Measurements from ENCODE around the gene RIT2. TPM values are rescaled to one million over a fixed set of nuclear protein-coding genes. Genes with fewer than 3 reads are reported as not detected.

Gene RIT2
- total RNA-seq (2022), result not detected in 2 replicates
- not detected for Bru-seq, nascent RNA
- percentile 0 among the genes with signal in this experiment for BruChase-seq, experiment 1, labeled RNA remaining after a 6-hour chase
- not detected for BruChase-seq, experiment 2, labeled RNA remaining after a 2-hour chase
- long read RNA-seq, result 0 reads

DNA sequence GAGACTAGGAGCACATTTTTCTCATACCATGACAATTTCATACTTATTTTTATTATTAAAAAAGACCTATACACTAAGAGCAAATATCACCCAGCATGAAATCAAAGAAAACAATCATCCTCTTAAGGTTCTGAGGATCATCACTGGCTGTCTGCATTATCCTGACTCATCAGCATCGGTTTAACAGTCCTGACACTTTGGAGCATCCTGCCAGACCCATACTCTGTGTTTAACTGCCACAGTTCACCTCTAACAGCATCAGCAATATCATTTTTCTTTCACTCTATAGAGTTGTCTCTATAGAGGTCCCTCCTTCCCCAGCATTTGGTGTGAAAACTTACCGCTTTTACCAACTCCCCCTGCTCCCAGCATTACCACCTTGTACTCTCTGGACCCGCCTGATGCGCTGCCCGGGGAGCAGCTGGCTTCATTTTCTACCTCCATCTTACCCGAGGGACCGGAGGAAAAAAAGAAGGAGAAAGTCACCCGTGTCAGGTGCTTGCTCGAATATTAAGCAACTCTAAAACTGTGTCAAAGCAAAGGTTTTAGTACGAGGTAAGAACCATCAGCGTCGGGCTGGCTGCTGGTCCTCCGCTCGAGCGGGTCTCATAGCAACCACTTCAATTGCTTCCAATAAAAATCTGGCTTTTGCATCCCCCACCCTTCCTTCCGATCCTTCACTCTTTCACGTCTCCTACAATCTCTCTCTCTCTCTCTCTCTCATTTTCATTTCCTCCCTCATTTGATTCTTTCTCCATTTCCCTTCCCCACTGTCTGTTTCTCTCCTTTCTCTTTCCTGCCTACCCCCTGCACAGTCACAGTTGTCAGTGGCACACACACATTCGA lies at the start of gene RIT2:
TSS of gene RIT2 (minus strand) at position 610 of the 846 bp plus-strand sequence.
- intact Hi-C loops (cut with micrococcal nuclease; ENCODE audit: unreplicated experiment), result no loop called here
- TF ChIP-seq, protein P1, sequence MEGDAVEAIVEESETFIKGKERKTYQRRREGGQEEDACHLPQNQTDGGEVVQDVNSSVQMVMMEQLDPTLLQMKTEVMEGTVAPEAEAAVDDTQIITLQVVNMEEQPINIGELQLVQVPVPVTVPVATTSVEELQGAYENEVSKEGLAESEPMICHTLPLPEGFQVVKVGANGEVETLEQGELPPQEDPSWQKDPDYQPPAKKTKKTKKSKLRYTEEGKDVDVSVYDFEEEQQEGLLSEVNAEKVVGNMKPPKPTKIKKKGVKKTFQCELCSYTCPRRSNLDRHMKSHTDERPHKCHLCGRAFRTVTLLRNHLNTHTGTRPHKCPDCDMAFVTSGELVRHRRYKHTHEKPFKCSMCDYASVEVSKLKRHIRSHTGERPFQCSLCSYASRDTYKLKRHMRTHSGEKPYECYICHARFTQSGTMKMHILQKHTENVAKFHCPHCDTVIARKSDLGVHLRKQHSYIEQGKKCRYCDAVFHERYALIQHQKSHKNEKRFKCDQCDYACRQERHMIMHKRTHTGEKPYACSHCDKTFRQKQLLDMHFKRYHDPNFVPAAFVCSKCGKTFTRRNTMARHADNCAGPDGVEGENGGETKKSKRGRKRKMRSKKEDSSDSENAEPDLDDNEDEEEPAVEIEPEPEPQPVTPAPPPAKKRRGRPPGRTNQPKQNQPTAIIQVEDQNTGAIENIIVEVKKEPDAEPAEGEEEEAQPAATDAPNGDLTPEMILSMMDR (IDR thresholded peaks at IDR 0.05; ENCODE audit: unreplicated experiment), result no peak
- Mint-ChIP-seq H3K36me3 (ENCODE audit: insufficient read depth, unreplicated experiment) (no peaks in the 10 kb centered on the region), H3K27ac (ENCODE audit: unreplicated experiment) (no peak within 1 kb of the TSS), H3K4me3 (ENCODE audit: low read depth, unreplicated experiment) (no peak within 1 kb of the TSS), H3K27me3 (ENCODE audit: unreplicated experiment) (no peaks in the 10 kb centered on the region), H3K9me3 (ENCODE audit: low read depth, unreplicated experiment) (no peaks in the 10 kb centered on the region), H3K4me1 (ENCODE audit: low read depth, unreplicated experiment) (no peaks in the 10 kb centered on the region)
- no TSS peak for BruUV-seq (replicated peaks)
- CTCF ChIA-PET, result no interaction called here
- DNase-seq, result no peak

DNA sequence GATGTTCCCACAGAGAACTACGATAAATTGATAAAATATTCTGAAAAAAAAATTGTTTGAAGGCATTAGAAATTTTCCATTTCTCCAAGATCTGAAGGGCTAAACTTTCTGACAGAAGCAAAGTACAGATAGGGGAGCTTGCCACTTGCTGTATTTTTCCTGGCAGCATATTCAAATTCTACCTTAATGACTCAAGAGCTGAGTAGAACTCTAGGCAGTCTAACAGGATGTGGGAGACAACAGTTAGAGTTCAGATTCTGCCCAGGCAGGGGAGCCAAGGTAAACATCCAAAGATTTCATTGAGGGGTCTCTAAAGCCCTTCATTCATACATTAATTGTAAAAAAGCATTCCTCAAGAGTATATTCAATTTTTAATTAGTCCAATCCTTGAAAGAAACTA lies 46.0 kb upstream of the RIT2 start:
- Mint-ChIP-seq H3K4me3 (ENCODE audit: low read depth, unreplicated experiment) (no peak overlapping the region), H3K4me1 (ENCODE audit: low read depth, unreplicated experiment) (no peaks in the 10 kb centered on the region), H3K36me3 (ENCODE audit: insufficient read depth, unreplicated experiment) (no peaks in the 10 kb centered on the region), H3K27me3 (ENCODE audit: unreplicated experiment) (no peaks in the 10 kb centered on the region), H3K27ac (ENCODE audit: unreplicated experiment) (no peak overlapping the region), H3K9me3 (ENCODE audit: low read depth, unreplicated experiment) (peaks cover 3% of the 10 kb centered on the region)
- CTCF ChIA-PET, result no interaction called here
- no TSS peak for BruUV-seq (replicated peaks)
- TF ChIP-seq, protein P1 (IDR thresholded peaks at IDR 0.05; ENCODE audit: unreplicated experiment), result no peak
- intact Hi-C loops (cut with micrococcal nuclease; ENCODE audit: unreplicated experiment), result no loop called here
- no peak for DNase-seq

DNA sequence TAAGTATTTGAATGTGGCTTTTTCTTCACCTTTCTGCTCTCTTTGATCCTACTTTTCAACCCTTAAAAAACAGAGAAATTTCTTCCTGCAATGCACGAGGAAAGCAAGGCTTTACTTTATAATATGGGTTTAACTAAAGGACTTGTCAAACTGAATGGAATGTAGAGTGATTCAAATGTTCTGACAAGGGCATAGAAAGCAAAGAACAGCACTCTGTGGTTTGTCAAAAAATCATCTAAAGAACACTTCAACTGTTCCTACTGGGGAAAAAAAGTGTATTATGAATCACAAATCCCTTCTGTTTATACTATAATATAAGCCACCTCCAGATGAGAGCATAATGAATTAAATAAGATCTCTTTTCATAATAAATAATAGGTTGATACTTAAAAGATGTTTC lies 45.0 kb upstream of the RIT2 start:
- TF ChIP-seq, protein P1 (IDR thresholded peaks at IDR 0.05; ENCODE audit: unreplicated experiment), result no peak
- intact Hi-C loops (cut with micrococcal nuclease; ENCODE audit: unreplicated experiment), result no loop called here
- H3K4me3 Mint-ChIP-seq (ENCODE audit: low read depth, unreplicated experiment), result no peak overlapping the region
- H3K27me3 Mint-ChIP-seq (ENCODE audit: unreplicated experiment), result no peaks in the 10 kb centered on the region
- no peak for DNase-seq
- no peaks in the 10 kb centered on the region for H3K9me3 Mint-ChIP-seq (ENCODE audit: low read depth, unreplicated experiment)
- H3K4me1 Mint-ChIP-seq (ENCODE audit: low read depth, unreplicated experiment), result no peaks in the 10 kb centered on the region
- BruUV-seq (replicated peaks), result no TSS peak
- H3K27ac Mint-ChIP-seq (ENCODE audit: unreplicated experiment), result no peak overlapping the region
- no peaks in the 10 kb centered on the region for H3K36me3 Mint-ChIP-seq (ENCODE audit: insufficient read depth, unreplicated experiment)
- CTCF ChIA-PET, result no interaction called here

DNA sequence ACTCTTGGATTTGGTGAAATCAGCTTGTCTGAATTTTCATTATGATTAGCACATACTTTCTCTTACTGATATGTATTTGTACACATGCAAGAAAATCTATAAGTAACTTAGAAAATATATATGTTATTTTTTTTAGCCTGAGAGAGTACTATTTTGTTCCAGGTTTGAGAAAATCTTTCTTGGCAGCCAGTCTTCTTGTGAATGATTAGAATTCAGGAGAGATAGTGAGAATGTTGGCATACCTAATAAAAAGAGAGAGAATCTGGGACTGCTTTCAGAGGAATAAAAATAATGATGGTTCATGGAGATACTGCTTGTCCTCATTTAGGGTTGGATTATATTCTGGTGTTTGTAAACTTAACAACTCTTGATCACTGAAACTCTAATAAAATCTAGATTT lies 44.4 kb upstream of the RIT2 start:
- BruUV-seq (replicated peaks), result no TSS peak
- TF ChIP-seq, protein P1 (IDR thresholded peaks at IDR 0.05; ENCODE audit: unreplicated experiment), result no peak
- H3K9me3 Mint-ChIP-seq (ENCODE audit: low read depth, unreplicated experiment), result no peaks in the 10 kb centered on the region
- H3K4me3 Mint-ChIP-seq (ENCODE audit: low read depth, unreplicated experiment), result no peak overlapping the region
- H3K36me3 Mint-ChIP-seq (ENCODE audit: insufficient read depth, unreplicated experiment), result no peaks in the 10 kb centered on the region
- CTCF ChIA-PET, result no interaction called here
- intact Hi-C loops (cut with micrococcal nuclease; ENCODE audit: unreplicated experiment), result no loop called here
- no peaks in the 10 kb centered on the region for H3K27me3 Mint-ChIP-seq (ENCODE audit: unreplicated experiment)
- H3K4me1 Mint-ChIP-seq (ENCODE audit: low read depth, unreplicated experiment), result no peaks in the 10 kb centered on the region
- no peak for DNase-seq
- H3K27ac Mint-ChIP-seq (ENCODE audit: unreplicated experiment), result no peak overlapping the region
